Nephron progenitor cell (in vitro differentiated cells): Measurements from ENCODE around the gene SEC14L5.

Experiments used
- DNase-seq: peaks from one replicate; pipeline ENCODE4 v3.0.0; 2021
- H3K27ac Mint-ChIP-seq: 2 replicates; pipeline ENCODE4 v1.8.0; 2021; ENCODE audit warnings: mild to moderate bottlenecking, moderate library complexity, mixed read lengths
- H3K27me3 Mint-ChIP-seq: 2 replicates; pipeline ENCODE4 v1.8.0; 2021; ENCODE audit warnings: mild to moderate bottlenecking, low read depth, mixed read lengths; ENCODE audit not compliant: poor library complexity
- H3K36me3 Mint-ChIP-seq: 2 replicates; pipeline ENCODE4 v1.8.0; 2021; ENCODE audit warnings: low read depth, mixed read lengths
- H3K4me1 Mint-ChIP-seq: 2 replicates; pipeline ENCODE4 v1.8.0; 2021; ENCODE audit warnings: mixed read lengths
- H3K4me3 Mint-ChIP-seq: 2 replicates; pipeline ENCODE4 v1.8.0; 2021; ENCODE audit warnings: mild to moderate bottlenecking, moderate library complexity, mixed read lengths
- H3K9me3 Mint-ChIP-seq: 2 replicates; pipeline ENCODE4 v1.8.0; 2021; ENCODE audit warnings: mild to moderate bottlenecking, moderate library complexity, mixed read lengths
- CTCF ChIP-seq: fragments of 200-600 bp; sonication (generic); IDR thresholded peaks from 2 replicates; pipeline ENCODE4 v1.5.0; 2021; ENCODE audit warnings: antibody characterized with exemption

The SEC14L5 gene

DNA sequence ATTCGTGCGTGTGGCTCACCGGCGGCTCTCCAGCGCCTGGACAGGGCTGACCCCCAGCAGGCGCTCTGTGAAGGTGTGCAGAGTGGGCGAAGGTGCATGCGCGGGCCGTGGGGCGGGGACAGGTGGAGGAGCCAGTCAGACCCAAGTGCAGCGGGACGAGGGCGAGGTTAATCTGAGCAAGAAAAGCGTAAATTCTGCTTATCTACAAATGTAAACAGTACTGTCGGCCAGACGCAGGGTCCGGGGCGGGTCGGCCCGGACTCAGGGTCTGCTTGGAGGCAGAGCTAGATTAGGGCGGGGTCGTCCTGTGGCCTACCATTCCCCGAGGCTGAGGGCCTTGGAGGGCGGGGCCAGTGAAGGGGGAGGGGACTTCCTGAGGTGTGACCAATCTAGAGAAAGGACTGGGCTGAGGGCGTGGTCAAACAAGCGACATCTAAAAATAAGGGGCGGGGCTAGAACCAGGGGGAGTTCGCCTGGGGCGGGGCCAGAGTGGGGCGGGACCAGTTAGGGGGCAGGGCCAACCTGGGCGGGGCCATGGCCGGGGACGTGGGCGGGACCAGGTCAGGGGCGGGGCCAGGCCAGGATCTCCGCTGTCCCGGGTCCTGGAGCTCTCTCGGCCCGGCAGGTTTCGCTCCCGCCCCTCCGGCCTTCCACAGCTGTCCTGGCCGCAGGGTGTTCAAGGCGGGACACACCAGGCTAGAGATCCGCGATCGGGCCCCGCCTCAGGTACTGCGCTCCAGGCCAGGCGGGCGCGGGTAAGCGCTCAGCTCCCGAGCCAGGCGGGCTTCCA is at the start of gene SEC14L5:
SEC14L5 (plus strand) TSS at position 611 of the 790 bp plus-strand sequence. CDS start 994 bp downstream, outside the sequence.
- Mint-ChIP-seq H3K4me1 (peaks cover 19% of the 10 kb centered on the region), H3K27ac (peak within 1 kb of the TSS; percentile 58), H3K36me3 (no peaks in the 10 kb centered on the region), H3K4me3 (peak within 1 kb of the TSS; percentile 88), H3K9me3 (no peaks in the 10 kb centered on the region), H3K27me3 (peaks cover 53% of the 10 kb centered on the region)
- TF ChIP-seq CTCF = no peak
- DNase-seq = peak; percentile 99

DNA sequence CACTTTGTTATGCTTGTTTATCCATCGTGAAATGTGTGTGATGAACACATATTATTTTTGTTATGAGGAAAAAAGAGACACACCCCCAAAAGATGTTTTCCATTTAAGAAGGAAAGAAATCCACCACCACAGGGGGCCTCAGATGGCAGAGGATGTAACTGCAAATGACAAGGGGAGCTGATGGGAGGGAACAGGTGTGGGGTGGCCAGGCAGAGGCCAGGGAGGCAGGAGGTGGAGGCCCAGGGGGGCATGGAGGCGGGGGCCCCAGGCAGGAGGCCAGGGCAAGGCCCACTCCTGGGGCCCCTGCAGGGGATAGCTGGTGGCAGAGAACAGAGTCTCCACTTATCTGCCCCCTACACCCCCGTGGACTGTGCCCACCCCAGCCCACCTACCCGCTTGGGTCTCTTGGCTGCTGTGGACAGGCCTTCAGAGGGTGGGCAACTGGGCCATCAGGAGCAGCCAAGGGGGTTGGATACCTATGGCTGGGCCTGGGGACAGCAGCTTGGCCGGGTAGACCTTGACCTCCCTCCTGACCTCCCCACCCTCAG is 49.2 kb upstream of the SEC14L5 start:
- Mint-ChIP-seq H3K9me3 (no peaks in the 10 kb centered on the region), H3K27ac (no peak overlapping the region), H3K27me3 (peaks cover 11% of the 10 kb centered on the region), H3K4me1 (no peaks in the 10 kb centered on the region), H3K36me3 (no peaks in the 10 kb centered on the region), H3K4me3 (no peak overlapping the region)
- DNase-seq = no peak
- TF ChIP-seq CTCF = no peak

- no peak for TF ChIP-seq CTCF
- no peak for DNase-seq
- Mint-ChIP-seq H3K36me3 (no peaks in the 10 kb centered on the region), H3K4me3 (no peak overlapping the region), H3K9me3 (no peaks in the 10 kb centered on the region), H3K4me1 (no peaks in the 10 kb centered on the region), H3K27me3 (peaks cover 6% of the 10 kb centered on the region), H3K27ac (no peak overlapping the region)
These were observed 48.3 kb upstream of the SEC14L5 start for GRCh38 chr16:4909825-4910224.

- Mint-ChIP-seq H3K27ac (no peak overlapping the region), H3K9me3 (no peaks in the 10 kb centered on the region), H3K4me3 (no peak overlapping the region), H3K27me3 (peaks cover 3% of the 10 kb centered on the region), H3K36me3 (no peaks in the 10 kb centered on the region), H3K4me1 (no peaks in the 10 kb centered on the region)
- DNase-seq = no peak
- no peak for TF ChIP-seq CTCF
These were observed 47.3 kb upstream of the SEC14L5 start for GRCh38 chr16:4910828-4911227.

- Mint-ChIP-seq H3K4me3 (no peak overlapping the region), H3K4me1 (no peaks in the 10 kb centered on the region), H3K27me3 (peaks cover 3% of the 10 kb centered on the region), H3K27ac (peak overlapping the region; percentile 41), H3K9me3 (no peaks in the 10 kb centered on the region), H3K36me3 (no peaks in the 10 kb centered on the region)
- TF ChIP-seq CTCF = no peak
- DNase-seq = no peak
These were observed 46.2 kb upstream of the SEC14L5 start for GRCh38 chr16:4911970-4912386.
